ENCODE results near the gene PHYHIPL.

DNA sequence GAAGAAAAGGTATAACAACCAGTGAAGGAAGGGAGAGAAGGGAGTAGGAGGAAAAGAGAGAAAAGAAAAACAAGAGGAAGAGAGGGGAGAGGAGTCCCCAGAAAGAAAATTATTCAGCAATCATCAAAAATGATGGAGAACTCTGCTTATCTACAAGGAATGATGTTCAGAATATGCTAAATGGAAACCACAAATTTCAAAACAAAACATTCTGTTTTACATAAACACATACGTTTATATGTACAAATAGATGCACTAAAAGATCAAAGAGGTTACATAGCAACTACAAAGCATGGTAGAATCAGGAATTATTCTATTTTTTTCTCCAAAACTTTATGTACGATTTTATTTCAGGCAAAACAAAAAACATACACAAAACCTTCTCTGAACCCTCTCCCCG is 94.0 kb downstream of the PHYHIPL start:
- TF ChIP-seq, protein P1, sequence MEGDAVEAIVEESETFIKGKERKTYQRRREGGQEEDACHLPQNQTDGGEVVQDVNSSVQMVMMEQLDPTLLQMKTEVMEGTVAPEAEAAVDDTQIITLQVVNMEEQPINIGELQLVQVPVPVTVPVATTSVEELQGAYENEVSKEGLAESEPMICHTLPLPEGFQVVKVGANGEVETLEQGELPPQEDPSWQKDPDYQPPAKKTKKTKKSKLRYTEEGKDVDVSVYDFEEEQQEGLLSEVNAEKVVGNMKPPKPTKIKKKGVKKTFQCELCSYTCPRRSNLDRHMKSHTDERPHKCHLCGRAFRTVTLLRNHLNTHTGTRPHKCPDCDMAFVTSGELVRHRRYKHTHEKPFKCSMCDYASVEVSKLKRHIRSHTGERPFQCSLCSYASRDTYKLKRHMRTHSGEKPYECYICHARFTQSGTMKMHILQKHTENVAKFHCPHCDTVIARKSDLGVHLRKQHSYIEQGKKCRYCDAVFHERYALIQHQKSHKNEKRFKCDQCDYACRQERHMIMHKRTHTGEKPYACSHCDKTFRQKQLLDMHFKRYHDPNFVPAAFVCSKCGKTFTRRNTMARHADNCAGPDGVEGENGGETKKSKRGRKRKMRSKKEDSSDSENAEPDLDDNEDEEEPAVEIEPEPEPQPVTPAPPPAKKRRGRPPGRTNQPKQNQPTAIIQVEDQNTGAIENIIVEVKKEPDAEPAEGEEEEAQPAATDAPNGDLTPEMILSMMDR (IDR thresholded peaks at IDR 0.05) = no peak
- TF ChIP-seq POLR2A (IDR thresholded peaks at IDR 0.05) = no peak

Measured in thyroid gland (tissue), 4 donors.